Brain microvascular endothelial cell (primary cell): ENCODE measurements around the gene CYP2A6.
"Not testable (repeated sequence)": the region's sequence is repeated elsewhere in the genome, so short reads cannot be mapped to it uniquely, and the experiment has no call there.

Experiments used
- DNase-seq: peaks from one replicate; pipeline ENCODE4 v3.0.0-alpha.2; 2020
- H3K27ac ChIP-seq: fragments of 250-450 bp; sonication (Bioruptor Pico); 2 replicates; pipeline ENCODE4 v1.5.1; 2020; ENCODE audit warnings: mild to moderate bottlenecking, moderate library complexity
- H3K27me3 ChIP-seq: fragments of 250-450 bp; sonication (Bioruptor Pico); replicated peaks from 2 replicates; pipeline ENCODE4 v1.5.1; 2020; ENCODE audit warnings: mild to moderate bottlenecking
- H3K36me3 ChIP-seq: fragments of 250-450 bp; sonication (Bioruptor Pico); replicated peaks from 2 replicates; pipeline ENCODE4 v1.5.1; 2020; ENCODE audit warnings: mild to moderate bottlenecking
- H3K4me3 ChIP-seq: 2 replicates; pipeline ENCODE4 v1.5.1; 2011; ENCODE audit warnings: low read depth, mild to moderate bottlenecking, control low read depth, low read length, moderate library complexity
- in situ Hi-C: cut with HindIII; loops from 2 replicates; pipeline ENCODE4 v1.10.0; 2017; ENCODE audit warnings: low sequenced_read_pairs, low pct_ligation_motif_present
- TF ChIP-seq, protein P1 (sequence below): IDR thresholded peaks from 2 replicates; pipeline ENCODE4 v1.5.1; 2011; ENCODE audit warnings: low read depth, mild to moderate bottlenecking, moderate library complexity, low read length, control low read depth, inconsistent platforms; ENCODE audit errors: missing control alignments

The CYP2A6 gene

DNA sequence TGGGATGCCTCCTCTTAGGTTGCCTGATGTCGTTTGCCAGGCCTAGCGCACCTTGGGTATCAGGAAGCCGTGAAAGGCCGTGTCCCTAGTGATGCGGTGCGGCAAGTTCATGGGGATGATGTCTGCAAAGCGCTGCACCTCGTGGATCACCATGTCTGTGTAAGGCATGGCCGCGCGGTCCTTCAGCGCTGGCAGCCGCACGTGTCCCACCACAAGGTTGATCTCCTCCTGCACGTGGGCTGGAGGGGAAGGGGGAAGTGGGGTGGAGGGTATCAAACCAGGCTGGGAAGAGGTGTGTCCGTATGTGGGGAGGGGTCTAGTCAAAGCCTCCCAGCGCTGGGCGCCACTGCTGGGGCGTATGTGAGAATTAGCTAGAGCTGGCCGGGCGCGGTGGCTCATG is 28.1 kb downstream of the CYP2A6 start:
- Histone ChIP-seq H3K4me3 (no peak overlapping the region), H3K27me3 (no peaks in the 10 kb centered on the region), H3K36me3 (no peaks in the 10 kb centered on the region), H3K27ac (no peak overlapping the region)
- in situ Hi-C loops = no loop called here
- no peak for DNase-seq
- TF ChIP-seq, protein P1, sequence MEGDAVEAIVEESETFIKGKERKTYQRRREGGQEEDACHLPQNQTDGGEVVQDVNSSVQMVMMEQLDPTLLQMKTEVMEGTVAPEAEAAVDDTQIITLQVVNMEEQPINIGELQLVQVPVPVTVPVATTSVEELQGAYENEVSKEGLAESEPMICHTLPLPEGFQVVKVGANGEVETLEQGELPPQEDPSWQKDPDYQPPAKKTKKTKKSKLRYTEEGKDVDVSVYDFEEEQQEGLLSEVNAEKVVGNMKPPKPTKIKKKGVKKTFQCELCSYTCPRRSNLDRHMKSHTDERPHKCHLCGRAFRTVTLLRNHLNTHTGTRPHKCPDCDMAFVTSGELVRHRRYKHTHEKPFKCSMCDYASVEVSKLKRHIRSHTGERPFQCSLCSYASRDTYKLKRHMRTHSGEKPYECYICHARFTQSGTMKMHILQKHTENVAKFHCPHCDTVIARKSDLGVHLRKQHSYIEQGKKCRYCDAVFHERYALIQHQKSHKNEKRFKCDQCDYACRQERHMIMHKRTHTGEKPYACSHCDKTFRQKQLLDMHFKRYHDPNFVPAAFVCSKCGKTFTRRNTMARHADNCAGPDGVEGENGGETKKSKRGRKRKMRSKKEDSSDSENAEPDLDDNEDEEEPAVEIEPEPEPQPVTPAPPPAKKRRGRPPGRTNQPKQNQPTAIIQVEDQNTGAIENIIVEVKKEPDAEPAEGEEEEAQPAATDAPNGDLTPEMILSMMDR = no peak

DNA sequence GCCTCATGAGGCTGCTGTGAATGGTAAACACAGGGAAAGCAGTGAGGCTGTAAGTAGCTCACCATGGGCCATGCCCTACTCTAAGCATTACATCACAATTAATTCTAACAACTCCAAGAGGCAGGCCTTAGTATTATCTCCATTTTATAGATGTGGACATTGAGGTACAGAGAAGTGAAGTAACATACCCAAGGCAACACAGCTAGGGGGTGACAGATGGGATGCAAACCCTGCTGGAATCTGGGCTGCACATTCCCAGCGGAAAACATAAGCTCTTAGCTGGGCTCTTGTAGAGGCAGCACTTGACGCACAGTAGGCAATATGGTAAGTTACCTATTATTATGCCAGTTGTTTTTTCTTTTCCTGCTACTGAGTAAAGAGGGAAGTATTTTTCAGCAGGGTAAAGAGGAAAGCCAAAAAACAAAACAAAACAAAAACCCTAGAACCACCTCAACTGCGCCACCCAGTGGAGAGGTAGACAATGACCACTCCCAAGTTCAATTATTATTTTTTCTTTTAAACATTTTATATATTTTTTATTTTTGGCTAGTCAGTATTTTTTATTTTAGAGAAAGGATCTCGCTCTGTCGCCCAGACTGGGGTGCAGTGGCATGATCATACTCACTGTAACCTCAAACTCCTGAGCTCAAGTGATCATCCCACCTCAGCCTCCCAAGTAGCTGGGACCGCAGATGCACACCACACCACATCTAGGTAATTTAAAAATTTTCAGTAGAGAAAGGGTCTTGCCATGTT is 30.6 kb downstream of the CYP2A6 start:
- H3K27me3 ChIP-seq, in situ Hi-C loops, DNase-seq, H3K4me3 ChIP-seq, H3K27ac ChIP-seq, H3K36me3 ChIP-seq: not testable (repeated sequence)
- TF ChIP-seq, protein P1 = peak; percentile 79

DNA sequence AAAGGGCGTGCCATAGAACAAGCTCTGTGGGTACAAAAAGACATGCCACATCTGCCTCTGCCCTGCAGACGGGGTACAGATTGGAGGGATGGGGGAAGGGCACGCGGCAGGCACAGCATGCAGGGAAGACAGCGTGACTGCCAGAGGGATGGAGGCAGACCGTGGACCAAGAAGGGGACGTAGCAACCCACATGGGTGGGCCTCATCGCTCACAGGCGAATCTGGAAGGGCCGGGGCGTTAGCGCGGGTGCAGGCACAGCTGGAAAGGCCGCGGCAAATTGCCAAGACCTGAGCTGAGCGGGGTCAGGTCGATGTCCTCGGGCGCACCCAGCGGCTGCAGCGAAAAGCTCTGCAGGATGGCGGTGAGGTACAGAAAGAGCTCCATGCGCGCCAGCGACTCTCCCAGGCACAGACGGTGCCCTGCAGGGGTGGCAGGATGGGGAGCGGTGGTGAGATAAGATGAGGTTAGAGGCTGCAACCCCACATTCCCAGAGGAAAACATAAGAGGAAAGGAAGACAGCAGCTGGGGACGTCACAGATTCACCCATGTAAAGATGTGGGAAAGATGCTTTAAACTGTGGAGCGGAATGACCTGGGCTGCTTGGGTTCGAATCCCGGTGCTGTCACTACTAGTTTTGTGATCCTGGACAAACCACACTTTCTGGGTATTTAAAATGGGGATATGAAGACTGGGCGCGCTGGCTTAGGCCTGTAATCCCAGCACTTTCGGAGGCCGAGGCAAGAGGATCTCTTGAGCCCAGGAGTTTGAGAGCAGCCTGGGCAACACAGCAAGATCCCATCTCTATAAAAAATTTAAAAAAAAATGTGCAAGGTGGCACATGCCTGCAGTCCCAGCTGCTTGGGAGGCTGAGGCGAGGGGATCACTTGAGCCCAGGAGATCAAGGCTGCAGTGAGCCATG is 31.5 kb downstream of the CYP2A6 start:
- in situ Hi-C loops, H3K27ac ChIP-seq, H3K27me3 ChIP-seq, H3K36me3 ChIP-seq: not testable (repeated sequence)
- DNase-seq = peak; percentile 42
- TF ChIP-seq, protein P1 = peak; percentile 52
- H3K4me3 ChIP-seq = peak overlapping the region; percentile 39

DNA sequence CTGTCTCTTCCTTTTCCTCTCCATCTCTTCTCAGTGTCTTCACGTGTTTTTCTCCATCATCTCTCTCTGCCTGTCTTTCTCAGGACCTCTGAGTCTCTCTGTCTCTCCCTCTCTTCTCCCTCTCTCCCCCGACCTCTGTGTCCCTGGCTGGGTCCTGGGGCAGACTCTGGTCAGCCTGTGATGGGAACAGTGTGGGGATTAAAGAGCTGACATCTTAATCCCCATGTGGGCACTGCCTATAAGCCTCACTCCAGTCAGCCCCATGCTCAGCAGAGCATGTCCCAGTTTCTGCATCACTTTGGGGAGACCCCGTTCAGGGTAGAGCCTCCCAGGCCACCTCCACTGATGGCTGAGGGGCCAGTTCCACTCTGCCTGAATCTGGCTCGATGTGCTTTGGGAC is 35.0 kb downstream of the CYP2A6 start:
- no peak overlapping the region for H3K4me3 ChIP-seq
- TF ChIP-seq, protein P1 = no peak
- in situ Hi-C loops = no loop called here
- H3K27ac ChIP-seq = no peak overlapping the region
- H3K36me3 ChIP-seq = no peaks in the 10 kb centered on the region
- no peak for DNase-seq
- no peaks in the 10 kb centered on the region for H3K27me3 ChIP-seq

DNA sequence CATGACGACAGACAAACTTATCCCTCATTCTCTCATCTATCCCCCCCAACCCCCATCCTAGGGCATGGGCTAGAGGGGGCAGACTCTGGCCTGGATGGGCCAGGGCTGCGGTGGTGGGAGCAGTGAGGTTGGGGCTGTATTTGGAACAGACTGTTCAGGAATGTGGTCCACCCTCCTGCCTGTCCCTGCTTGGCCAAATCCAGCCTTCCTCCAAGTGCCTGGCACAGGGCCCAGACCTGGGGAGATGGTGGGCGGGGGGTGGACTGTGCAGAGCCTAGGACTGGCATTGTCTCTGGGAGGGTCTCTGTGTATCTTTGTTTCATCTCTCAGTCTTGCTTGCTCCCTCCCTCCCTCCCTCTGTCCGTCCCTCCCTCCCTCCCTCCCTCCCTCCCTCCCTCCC is 37.1 kb downstream of the CYP2A6 start:
- H3K36me3 ChIP-seq = peaks cover 16% of the 10 kb centered on the region
- no peak overlapping the region for H3K27ac ChIP-seq
- H3K27me3 ChIP-seq = no peaks in the 10 kb centered on the region
- in situ Hi-C loops = no loop called here
- no peak overlapping the region for H3K4me3 ChIP-seq
- TF ChIP-seq, protein P1 = no peak
- DNase-seq = no peak

DNA sequence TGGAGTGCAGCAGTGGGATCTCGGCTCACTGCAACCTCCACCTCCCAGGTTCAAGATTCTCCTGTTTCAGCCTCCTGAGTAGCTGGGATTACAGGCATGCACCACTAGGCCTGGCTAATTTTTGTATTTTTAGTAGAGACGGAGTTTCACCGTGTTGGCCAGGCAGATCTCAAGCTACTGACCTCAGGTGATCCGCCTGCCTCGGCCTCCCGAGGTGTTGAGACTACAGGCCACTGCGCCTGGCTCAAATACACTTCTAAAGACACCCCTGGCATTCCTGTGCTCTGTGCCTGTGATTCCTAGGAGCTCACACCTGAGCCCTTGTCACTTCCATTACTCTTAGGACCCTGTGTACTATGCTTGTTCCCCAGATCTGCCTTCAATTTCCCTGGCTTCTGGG is 37.7 kb downstream of the CYP2A6 start:
- H3K27me3 ChIP-seq, H3K27ac ChIP-seq, DNase-seq, in situ Hi-C loops, H3K4me3 ChIP-seq: not testable (repeated sequence)
- peaks cover 22% of the 10 kb centered on the region for H3K36me3 ChIP-seq
